Measurements from ENCODE around the gene BBS9.
"Not testable (repeated sequence)": the region's sequence is repeated elsewhere in the genome, so short reads cannot be mapped to it uniquely, and the experiment has no call there.

The BBS9 gene

DNA sequence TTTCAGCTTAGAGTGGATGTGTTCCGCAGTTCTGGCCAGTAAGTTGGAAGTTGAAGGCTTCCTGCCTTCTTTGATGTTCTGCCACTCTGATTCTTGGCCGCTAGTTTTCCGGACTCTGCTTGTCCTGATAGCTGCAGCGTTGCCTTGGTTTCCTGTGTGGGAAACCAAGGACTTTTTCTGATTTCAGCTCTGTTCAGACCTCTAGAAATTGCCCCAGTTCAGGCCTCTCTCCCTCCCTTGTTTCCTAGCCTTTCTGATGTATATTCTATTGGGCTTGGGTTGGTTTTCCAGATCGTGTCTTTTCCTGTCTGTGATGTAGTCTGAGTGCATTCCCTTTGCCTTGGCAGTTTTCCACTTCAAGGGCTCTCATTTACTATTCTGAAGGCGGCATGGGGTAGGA lies 318.7 kb downstream of the BBS9 start:
- no peak for DNase-seq

GRCh38 chr7:33449847-33450246 lies 320.5 kb downstream of the BBS9 start:
- no peak for DNase-seq

DNA sequence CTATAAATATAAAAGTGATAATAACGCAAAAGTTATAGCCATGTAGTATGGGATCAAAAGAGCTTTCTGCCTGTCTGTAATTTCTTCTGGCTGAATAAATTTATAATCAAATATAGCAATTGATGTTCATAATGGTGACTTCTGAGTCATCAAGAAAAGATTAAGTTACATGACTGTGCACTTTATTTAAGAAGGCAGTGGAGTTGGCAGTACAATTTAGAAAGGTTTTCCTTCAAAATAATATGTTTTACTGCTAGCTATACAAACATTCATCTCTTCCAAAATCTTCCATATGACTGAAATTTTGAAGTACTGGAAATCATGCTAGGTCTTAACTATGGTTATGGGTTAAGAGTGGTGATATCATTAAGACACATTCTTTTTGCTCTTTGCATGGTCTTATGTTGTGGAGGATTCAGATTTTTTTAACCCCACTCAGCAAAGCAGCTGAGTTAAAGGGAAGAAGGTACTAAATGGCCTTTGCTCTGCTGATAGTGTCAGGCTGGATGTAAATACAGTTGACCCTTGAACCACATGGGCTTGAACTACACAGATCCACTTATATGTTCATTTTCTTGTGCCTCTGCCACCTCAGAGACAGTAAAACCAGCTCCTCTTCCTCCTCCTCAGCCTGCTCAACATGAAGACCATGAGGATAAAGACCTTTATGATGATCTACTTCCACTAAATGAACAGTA lies 323.6 kb downstream of the BBS9 start:
- no peak for DNase-seq

DNA sequence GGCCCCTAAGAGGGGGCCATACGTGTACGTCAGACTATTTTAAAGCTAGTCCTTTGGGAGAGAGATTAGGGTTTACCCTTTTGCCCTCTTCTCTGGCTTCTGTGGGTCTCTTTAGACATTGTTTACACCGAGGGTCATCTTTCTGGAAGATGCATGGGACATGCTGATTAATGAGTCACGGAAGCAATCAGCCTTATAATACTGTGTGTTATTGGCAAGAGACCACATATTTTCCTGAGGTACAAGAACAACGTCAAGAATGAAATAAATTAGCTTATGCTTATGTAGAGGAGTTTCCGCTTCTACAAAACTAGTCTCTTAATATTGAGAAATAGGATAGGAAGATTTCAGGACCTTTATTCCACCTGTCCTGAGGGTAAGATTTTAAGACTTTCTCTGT lies 327.7 kb downstream of the BBS9 start:
- no peak for DNase-seq

- no peak for DNase-seq
These were observed 329.2 kb downstream of the BBS9 start for GRCh38 chr7:33458581-33458980.

- DNase-seq = no peak
These were observed 330.0 kb downstream of the BBS9 start for GRCh38 chr7:33459340-33459751.

GRCh38 chr7:33463131-33463530 lies 333.8 kb downstream of the BBS9 start:
- DNase-seq = no peak

DNA sequence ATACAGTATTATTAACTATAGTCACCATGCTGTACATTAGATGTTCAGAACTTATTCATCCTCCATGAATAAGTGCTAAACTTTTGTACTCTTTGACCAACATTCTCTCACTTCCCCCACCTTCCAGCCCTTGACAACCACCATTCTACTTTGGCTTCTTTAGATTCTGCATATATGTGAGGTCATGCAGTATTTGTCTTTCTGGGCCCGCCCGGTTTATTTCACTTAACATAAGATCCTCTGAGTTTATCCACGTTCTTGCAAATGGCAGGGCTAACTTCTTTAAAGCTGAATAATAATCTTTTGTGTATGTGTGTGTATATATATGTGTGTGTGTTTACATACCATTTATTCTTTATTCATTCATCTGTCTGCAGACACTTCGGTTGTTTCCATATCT lies 336.8 kb downstream of the BBS9 start:
- DNase-seq = no peak

DNA sequence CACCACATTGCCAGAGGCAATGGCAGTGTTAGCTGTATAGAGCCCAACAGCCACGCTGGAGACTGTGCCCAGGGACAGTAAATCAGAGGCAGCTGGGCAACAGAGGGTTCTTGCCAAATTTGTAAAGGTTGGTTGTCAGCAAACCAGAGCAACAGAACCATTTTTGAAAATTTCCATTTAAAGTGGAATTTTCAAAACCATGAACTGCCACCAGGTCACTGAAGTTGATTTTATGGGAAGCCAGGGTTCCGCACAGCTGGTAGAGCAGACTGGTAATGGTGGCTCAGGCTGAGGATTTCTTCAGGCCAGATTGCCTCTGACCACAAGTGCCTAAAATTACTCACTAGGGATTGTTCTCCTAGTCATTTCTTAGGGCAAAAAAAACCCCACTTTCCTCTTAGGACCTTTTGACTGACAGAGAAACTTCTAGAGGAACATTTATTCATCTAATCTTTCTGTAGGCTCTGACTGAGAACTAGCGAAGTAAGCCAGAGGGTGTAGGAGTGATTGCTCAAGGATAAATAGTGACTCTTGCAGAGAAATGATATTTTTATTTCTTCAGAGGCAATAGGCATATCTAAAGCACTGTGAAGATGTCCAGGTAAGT lies 342.4 kb downstream of the BBS9 start:
- DNase-seq = no peak

DNA sequence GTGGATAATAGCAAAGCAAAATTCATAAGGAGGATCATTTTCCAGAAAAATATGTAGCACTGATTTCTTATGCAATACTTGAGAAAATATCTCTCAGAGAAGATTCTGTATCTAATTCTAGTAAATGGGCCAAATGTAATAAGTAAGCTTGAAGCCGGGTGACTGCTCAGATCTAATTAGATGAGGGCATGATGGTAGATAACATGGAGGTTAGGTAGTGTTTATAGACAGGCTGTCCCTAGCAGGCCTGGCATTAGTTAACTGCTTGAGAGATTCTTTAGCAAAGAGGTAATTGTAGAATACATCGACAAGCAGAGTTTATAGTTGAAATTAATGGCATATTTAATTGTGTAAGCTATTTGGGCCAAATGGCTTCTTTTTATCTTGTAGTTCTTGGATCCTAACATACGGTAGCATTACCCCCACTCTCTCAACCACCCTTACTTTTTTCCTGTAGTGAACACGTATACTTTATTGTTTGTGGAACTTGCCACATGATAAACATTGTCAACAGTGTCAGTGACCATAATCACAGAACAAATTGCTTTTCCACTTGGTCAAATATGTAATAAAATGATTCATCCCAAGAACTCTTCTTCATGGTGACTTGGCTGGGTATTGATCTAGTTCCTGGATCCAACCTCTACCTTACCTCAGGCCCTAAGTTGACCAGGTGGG lies 343.1 kb downstream of the BBS9 start:
- no peak for DNase-seq

GRCh38 chr7:33477719-33478480 lies 348.5 kb downstream of the BBS9 start:
- DNase-seq = no peak

- not testable (repeated sequence) for DNase-seq
These were observed 355.1 kb downstream of the BBS9 start for GRCh38 chr7:33484476-33484875.

DNA sequence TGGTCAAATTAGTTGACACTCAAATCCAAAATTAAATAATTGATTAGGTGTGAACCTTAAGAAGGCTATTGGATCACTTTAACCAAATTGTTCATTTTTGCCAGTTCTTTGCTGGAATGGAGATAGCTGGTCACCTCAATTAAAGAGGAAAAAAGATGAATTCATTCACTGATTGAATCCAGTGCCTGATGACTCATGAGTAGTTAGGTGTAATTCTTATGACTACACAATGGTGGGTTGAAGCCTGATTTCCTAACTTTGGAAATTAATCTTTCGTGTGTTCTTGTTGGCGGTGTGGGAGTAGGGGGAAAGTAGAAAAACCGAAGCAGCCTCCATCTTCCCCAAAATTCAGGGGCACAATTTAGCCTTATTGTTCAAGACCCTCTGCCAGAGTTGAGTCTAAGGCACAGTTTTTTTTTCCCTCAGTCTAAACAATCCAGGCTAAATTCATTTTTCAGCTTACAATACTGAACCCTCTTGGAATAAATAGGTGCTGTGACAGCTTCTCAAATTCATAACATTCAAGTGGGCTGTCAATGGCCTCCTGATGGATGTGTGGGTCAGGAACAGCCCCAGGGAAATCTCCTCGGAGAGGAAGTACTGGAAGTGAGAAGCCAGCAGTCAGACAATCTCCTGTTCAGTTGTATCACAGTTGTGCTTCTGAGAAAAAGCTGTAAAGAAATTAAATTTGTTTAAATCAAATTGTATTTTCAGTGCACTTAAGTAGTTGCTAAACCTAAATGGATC lies 356.6 kb downstream of the BBS9 start:
- no peak for DNase-seq

GRCh38 chr7:33486633-33487032 lies 357.3 kb downstream of the BBS9 start:
- no peak for DNase-seq

DNA sequence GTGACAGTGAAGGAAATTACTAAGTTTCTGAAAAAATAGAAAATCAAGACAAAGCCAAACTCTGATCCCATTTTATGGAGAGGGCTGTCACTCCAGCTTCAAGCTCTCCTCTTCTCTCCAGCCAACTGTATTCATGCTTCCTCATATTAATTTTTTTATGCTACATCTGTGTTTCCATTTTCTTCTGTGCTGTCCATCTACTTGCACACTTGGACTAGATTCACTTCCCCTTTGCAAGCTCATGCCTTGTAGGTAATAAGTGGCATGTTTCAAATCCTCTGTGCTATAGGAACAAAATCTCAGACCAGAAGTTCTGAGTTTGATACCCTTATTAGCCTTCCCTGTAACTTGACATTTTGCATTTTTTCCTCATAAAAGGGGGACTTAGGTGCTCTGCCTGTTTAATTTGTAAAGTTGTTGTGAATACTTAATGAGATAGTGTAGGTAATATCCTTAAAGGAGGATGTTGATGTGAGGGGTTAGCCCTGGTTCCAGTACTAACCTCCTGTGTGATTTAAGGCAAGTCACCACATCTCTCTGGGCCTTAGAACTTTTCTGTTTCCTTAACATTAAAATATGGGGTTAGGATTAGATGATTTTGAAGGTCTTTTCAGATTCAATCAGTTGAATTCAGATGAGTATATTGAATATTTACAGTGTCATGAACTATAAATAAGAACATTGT lies 358.8 kb downstream of the BBS9 start:
- DNase-seq = no peak

- DNase-seq = no peak
These were observed 365.1 kb downstream of the BBS9 start for GRCh38 chr7:33494474-33494873.

- DNase-seq = no peak
These were observed 365.8 kb downstream of the BBS9 start for GRCh38 chr7:33495207-33495606.

DNA sequence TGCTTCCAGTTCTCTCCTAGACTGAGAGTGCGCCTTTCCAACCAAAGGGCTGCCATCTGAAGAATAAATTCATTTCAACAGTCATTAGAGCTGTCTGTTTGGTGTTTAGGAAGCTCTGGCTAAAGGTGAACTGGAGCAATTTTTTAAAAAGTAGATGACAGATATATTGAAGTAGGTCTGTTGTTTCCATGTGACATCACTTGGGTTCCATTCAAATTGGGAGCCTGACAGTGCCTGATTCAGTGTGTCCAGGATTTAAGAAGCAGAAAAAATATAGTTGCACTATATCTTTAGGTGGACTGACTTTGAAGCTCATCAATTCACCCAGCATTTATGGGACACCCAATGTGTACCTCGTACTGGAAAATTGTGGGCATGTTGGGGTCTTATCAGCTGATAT lies 367.7 kb downstream of the BBS9 start:
- no peak for DNase-seq

GRCh38 chr7:33500703-33501701 lies 371.6 kb downstream of the BBS9 start:
- DNase-seq = no peak

GRCh38 chr7:33503014-33503413 lies 373.6 kb downstream of the BBS9 start:
- DNase-seq = no peak

DNA sequence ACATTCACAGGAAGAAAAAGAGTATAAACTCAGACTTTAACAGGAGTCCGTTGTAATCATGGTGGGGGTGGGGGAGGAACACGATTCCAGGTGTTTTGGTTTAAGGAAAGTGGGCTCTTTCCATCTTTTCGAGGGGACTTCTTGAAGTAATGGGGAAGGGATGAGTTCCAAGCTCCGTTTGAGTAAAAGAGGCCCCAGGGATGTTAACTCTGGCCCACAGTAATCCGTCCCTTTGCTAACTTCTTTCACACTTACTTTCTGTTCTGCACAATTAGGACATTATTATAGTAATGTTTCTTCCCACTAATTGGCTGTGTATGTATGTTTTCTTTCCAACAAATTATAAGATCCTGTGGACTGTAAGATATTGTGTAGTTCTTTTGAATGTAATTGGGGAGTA lies 374.4 kb downstream of the BBS9 start:
- no peak for DNase-seq
